Endothelial cell of umbilical vein (primary cell): ENCODE data around the gene SLC22A6. TPM values are rescaled to one million over a fixed set of nuclear protein-coding genes. Genes with fewer than 3 reads are reported as not detected.

Experiments
- BruUV-seq: library from RNA; stranded (reverse); fragments of 400-500 nt; replicated peaks from 2 replicates; lab custom pipeline; 2021; lab: Mats Ljungman, UMichigan
- CTCF ChIA-PET: fragments of 300-600, 350-600 bp; sonication (Branson Sonifier 250); formaldehyde crosslinking; loops from one replicate; lab custom pipeline; 2021; ENCODE audit warnings: antibody characterized with exemption, inconsistent platforms; lab: Charles Lee
- POLR2A ChIA-PET: fragments of 300-600, 350-600 bp; sonication (Branson Sonifier 250); formaldehyde crosslinking; loops from one replicate; lab custom pipeline; 2021; ENCODE audit warnings: antibody characterized with exemption, inconsistent platforms; lab: Charles Lee
- DNase-seq: peaks from one replicate; pipeline ENCODE4 v3.0.0-alpha.2; 2011; ENCODE audit warnings: low read depth, low spot score
- FAIRE-seq: peaks from 2 replicates; lab custom pipeline; 2011; peaks lifted over from hg19 to GRCh38; lab: Jason Lieb, UNC
- H2AFZ ChIP-seq: 2 replicates; pipeline ENCODE4 v1.6.0; 2012; ENCODE audit warnings: low read depth, low read length, control low read depth, inconsistent platforms
- H3K27ac ChIP-seq: 2 replicates; pipeline ENCODE4 v1.5.1; 2011; ENCODE audit warnings: low read depth, mild to moderate bottlenecking, control low read depth, low read length, moderate library complexity; ENCODE audit not compliant: insufficient read depth
- H3K27me3 ChIP-seq, 2 experiments: 2 replicates each; pipeline versions ENCODE4 v1.6.0 to v1.6.1; 2011; ENCODE audit warnings: low read length in 2 of 2, mixed read lengths in 1 of 2; ENCODE audit not compliant: control insufficient read depth in 2 of 2, insufficient read depth in 2 of 2
- H3K36me3 ChIP-seq, 2 experiments: 2 replicates in 1 of 2; 3 replicates in 1 of 2; pipeline ENCODE4 v1.5.1; 2011; ENCODE audit warnings: low read length in 2 of 2, mild to moderate bottlenecking in 1 of 2, moderate library complexity in 1 of 2; ENCODE audit not compliant: control insufficient read depth in 2 of 2, insufficient read depth in 2 of 2; ENCODE audit errors: extremely low read depth in 1 of 2
- H3K4me1 ChIP-seq: 3 replicates; pipeline ENCODE4 v1.5.1; 2011; ENCODE audit warnings: mild to moderate bottlenecking, low read length; ENCODE audit not compliant: control insufficient read depth, insufficient read depth; ENCODE audit errors: extremely low read depth
- H3K4me2 ChIP-seq: 2 replicates; pipeline ENCODE4 v1.6.1; 2011; ENCODE audit warnings: low read length, control low read depth, mixed read lengths; ENCODE audit not compliant: insufficient read depth
- H3K4me3 ChIP-seq, 3 experiments: fragments of 200-600 bp in 1 of 3; sonication (generic), shearing (Covaris generic) in 1 of 3; replicated peaks in 1 of 3; 2 replicates each; pipeline ENCODE4 v1.5.1; 2011 to 2016; ENCODE audit warnings: control low read depth in 3 of 3, low read length in 3 of 3, mild to moderate bottlenecking in 2 of 3, inconsistent platforms in 1 of 3, low read depth in 1 of 3, moderate library complexity in 1 of 3; ENCODE audit not compliant: insufficient read depth in 1 of 3
- H3K79me2 ChIP-seq: 2 replicates; pipeline ENCODE4 v1.6.0; 2012; ENCODE audit warnings: low read length, inconsistent platforms; ENCODE audit not compliant: control insufficient read depth, insufficient read depth
- H3K9ac ChIP-seq: replicated peaks from 2 replicates; pipeline ENCODE3; 2011; ENCODE audit warnings: low read length, control low read depth; ENCODE audit not compliant: insufficient read depth; ENCODE audit errors: extremely low read depth
- H3K9me1 ChIP-seq: replicated peaks from 3 replicates; pipeline ENCODE4 v1.6.0; 2011; ENCODE audit warnings: mild to moderate bottlenecking, low read length; ENCODE audit not compliant: control insufficient read depth, insufficient read depth; ENCODE audit errors: extremely low read depth
- H3K9me3 ChIP-seq: replicated peaks from 2 replicates; pipeline ENCODE4 v1.5.1; 2012; ENCODE audit warnings: low read length, inconsistent platforms; ENCODE audit not compliant: control insufficient read depth, insufficient read depth
- H4K20me1 ChIP-seq: replicated peaks from 2 replicates; pipeline ENCODE3; 2011; ENCODE audit warnings: mild to moderate bottlenecking, low read length; ENCODE audit not compliant: control insufficient read depth, insufficient read depth; ENCODE audit errors: extremely low read depth
- EZH2 ChIP-seq: IDR thresholded peaks from 2 replicates; pipeline ENCODE4 v1.6.1; 2012; ENCODE audit warnings: borderline replicate concordance, low read depth, mild to moderate bottlenecking, moderate library complexity, low read length, inconsistent platforms; ENCODE audit not compliant: severe bottlenecking
- FOS ChIP-seq: IDR thresholded peaks from 2 replicates; pipeline ENCODE4 v1.6.1; 2011; ENCODE audit warnings: mild to moderate bottlenecking, low read length, moderate library complexity, borderline replicate concordance; ENCODE audit not compliant: insufficient read depth
- GATA2 ChIP-seq: IDR thresholded peaks from 2 replicates; pipeline ENCODE4 v1.7.0; 2011; ENCODE audit warnings: low read depth, mild to moderate bottlenecking, moderate library complexity, mixed read lengths, low read length; ENCODE audit not compliant: insufficient read length, insufficient read depth
- JUN ChIP-seq: IDR thresholded peaks from 2 replicates; pipeline ENCODE4 v1.6.1; 2011; ENCODE audit warnings: borderline replicate concordance, low read depth; ENCODE audit not compliant: insufficient read length, insufficient read depth
- MAX ChIP-seq: IDR thresholded peaks from 2 replicates; pipeline ENCODE4 v1.6.1; 2011; ENCODE audit not compliant: insufficient read depth, insufficient read length
- MYC ChIP-seq: IDR thresholded peaks from one replicate; pipeline ENCODE4 v1.6.1; 2011; ENCODE audit warnings: mild to moderate bottlenecking, low read depth, low read length
- POLR2A ChIP-seq: IDR thresholded peaks from 2 replicates; pipeline ENCODE4 v1.6.1; 2012; ENCODE audit warnings: low read depth, mild to moderate bottlenecking, control low read depth, low read length
- POLR2AphosphoS5 ChIP-seq: IDR thresholded peaks from 2 replicates; pipeline ENCODE4 v1.6.1; 2012; ENCODE audit warnings: low read depth, mild to moderate bottlenecking, control low read depth, low read length, moderate library complexity; ENCODE audit not compliant: insufficient read depth
- dilution Hi-C: fragments of 300-500 bp; cut with MboI; formaldehyde crosslinking; loops from one replicate; pipeline ENCODE4 v1.15.0; 2019; ENCODE audit warnings: low sequenced_read_pairs; ENCODE audit not compliant: extremely low pct_ligation_motif_present
- intact Hi-C: fragments of 100-400 bp; cut with micrococcal nuclease; formaldehyde crosslinking; loops from one replicate; pipeline ENCODE4 v1.10.0; 2022
- polyA plus RNA-seq, 4 experiments: library from polyadenylated mRNA; depleted of rRNA in 3 of 4; stranded (reverse) in 3 of 4; unstranded in 1 of 4; fragments of >200 nt; gene quantifications; 2 replicates each; pipeline versions ENCODE4 v1.2.1 to v1.2.3, GENCODE V29; 2011 to 2012; ENCODE audit warnings: missing spikeins in 1 of 4
- total RNA-seq: library from RNA; stranded (reverse); gene quantifications from 2 replicates; pipeline ENCODE4 v1.2.3, GENCODE V29; 2021
- TF ChIP-seq, protein P1 (sequence below), 2 donors: IDR thresholded peaks; 1 replicate in 1 of 2; 2 replicates in 1 of 2; pipeline ENCODE4 v1.5.1; 2011; ENCODE audit warnings: low read length in 2 of 2, mild to moderate bottlenecking in 2 of 2, moderate library complexity in 2 of 2, control low read depth in 1 of 2, inconsistent platforms in 1 of 2, low read depth in 1 of 2; ENCODE audit not compliant: insufficient read depth in 1 of 2; ENCODE audit errors: extremely low read depth in 1 of 2

SLC22A6 gene
- total and polyA plus RNA-seq, 2 donors (not counting 3 experiments of a cell fraction or from before 2014, with no cell fraction given): not detected

DNA sequence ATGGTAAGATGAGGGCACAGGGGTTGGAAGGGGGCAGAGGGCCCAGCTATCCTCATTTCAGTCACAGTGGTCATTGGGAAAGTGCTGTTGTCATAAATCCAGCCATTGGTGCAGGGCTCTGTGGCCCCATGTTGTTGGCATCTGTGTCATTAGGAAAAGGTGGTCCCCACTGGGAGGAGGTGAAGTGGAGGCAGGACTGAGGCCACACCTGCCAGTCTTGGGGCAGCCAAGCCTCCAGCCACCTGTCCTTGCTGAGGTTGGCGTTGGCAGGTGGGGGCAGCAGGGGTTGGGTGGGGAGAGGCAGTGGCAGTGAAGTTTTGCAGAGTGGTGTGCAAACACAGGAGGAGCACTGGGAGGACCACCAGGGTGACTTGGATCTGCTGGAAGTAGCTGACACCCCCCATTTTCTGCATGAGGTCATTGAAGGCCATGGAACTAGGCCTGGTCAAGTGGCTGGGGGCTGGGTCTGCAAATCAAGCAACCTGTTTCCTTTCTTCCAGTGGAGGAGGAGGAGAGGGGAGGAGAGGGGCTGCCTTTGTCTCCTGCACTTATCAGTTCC lies 25.3 kb downstream of the SLC22A6 start:
- POLR2A ChIA-PET: no interaction called here
- H3K9me3 ChIP-seq: no peaks in the 10 kb centered on the region
- DNase-seq (no peak), FAIRE-seq (no peak)
- no peaks in the 10 kb centered on the region for H3K27me3 ChIP-seq
- no peak overlapping the region for H3K27ac ChIP-seq
- intact Hi-C loops: no loop called here
- H3K9me1 ChIP-seq: no peaks in the 10 kb centered on the region
- no peaks in the 10 kb centered on the region for H3K4me1 ChIP-seq
- no peaks in the 10 kb centered on the region for H3K79me2 ChIP-seq
- H3K36me3 ChIP-seq: no peaks in the 10 kb centered on the region
- no peak overlapping the region for H3K9ac ChIP-seq
- TF ChIP-seq POLR2AphosphoS5 (no peak), POLR2A (no peak), MAX (no peak), FOS (no peak), JUN (no peak), EZH2 (no peak), MYC (no peak), GATA2 (no peak)
- TF ChIP-seq, protein P1, sequence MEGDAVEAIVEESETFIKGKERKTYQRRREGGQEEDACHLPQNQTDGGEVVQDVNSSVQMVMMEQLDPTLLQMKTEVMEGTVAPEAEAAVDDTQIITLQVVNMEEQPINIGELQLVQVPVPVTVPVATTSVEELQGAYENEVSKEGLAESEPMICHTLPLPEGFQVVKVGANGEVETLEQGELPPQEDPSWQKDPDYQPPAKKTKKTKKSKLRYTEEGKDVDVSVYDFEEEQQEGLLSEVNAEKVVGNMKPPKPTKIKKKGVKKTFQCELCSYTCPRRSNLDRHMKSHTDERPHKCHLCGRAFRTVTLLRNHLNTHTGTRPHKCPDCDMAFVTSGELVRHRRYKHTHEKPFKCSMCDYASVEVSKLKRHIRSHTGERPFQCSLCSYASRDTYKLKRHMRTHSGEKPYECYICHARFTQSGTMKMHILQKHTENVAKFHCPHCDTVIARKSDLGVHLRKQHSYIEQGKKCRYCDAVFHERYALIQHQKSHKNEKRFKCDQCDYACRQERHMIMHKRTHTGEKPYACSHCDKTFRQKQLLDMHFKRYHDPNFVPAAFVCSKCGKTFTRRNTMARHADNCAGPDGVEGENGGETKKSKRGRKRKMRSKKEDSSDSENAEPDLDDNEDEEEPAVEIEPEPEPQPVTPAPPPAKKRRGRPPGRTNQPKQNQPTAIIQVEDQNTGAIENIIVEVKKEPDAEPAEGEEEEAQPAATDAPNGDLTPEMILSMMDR (IDR thresholded peaks at IDR 0.05; ENCODE audit: extremely low read depth in 1 of 2, insufficient read depth in 1 of 2, low read depth in 1 of 2, low read length in 2 of 2): no peak
- CTCF ChIA-PET: interaction anchor here (1.0 kb wide), 1 partner anchor 51 kb away, joined by 3 read pairs; no protein-coding TSS in a partner anchor
- H2AFZ ChIP-seq: no peak overlapping the region
- no peaks in the 10 kb centered on the region for H4K20me1 ChIP-seq
- BruUV-seq: no TSS peak
- dilution Hi-C loops: no loop called here
- no peak overlapping the region for H3K4me3 ChIP-seq
- H3K4me2 ChIP-seq: no peak overlapping the region
